HK-2 (cell line): ENCODE data around the gene FRMD1.

Experiments
- DNase-seq: peaks from one replicate; pipeline ENCODE4 v3.0.0-alpha.2; 2018; ENCODE audit not compliant: unreplicated experiment

FRMD1 gene

DNA sequence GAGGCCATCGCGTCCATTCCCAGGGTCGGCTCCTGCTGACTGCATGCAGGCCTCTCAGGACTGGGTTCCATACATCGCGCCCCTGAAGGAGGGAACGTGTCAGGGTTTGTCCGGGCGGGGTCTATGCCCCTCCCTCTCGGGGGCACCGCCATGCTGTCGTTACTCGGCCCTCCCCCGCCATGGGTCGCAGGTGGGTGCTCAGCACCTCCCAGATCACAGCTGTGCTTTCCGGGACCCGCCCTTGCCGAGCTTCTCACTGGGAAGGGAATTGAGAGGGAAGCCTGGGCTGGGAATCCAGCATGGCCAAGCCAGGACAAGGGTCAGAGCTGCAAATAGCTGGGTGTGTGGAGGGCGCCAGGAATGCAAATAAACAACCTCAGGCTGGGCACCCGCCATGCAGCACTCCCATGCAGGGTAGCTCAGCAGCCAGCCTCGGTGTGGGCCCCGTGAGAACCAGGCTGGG, at the start of gene FRMD1:
Gene FRMD1, minus strand, starts transcription at position 270 of the 463 bp plus-strand sequence. Its CDS starts 118 bp downstream, at position 152.
- no peak for DNase-seq

DNA sequence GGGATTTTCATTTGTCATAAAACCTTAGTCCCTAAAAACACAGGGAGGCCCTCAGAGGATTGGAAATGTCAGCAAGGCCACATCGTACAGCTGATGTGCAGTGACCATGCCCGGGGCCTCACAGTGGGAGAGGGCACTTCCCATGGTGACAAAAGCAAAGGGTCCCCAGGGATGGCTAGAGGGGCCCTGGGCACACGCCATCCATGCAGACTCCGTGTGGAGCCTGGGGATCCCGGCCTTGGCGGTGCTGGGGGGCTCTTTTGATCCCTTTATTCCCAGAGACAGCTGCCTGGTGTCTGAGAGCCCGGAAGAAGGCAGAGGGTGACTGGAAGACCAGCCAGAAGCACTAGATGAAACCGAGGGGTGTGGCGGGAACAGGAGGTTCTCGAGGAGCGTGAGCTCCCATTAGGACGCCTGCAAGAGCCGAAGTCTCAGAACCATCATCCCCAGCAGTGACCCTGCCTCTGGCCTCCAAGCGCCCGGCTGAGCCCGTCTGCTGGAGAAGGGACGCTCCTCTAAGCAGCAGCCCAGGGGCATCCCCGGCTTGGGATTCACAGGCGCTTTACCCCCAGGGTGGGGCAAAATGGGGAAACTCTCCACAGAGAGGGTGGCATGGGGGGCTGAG, 49.1 kb upstream of the FRMD1 start:
- no peak for DNase-seq

DNA sequence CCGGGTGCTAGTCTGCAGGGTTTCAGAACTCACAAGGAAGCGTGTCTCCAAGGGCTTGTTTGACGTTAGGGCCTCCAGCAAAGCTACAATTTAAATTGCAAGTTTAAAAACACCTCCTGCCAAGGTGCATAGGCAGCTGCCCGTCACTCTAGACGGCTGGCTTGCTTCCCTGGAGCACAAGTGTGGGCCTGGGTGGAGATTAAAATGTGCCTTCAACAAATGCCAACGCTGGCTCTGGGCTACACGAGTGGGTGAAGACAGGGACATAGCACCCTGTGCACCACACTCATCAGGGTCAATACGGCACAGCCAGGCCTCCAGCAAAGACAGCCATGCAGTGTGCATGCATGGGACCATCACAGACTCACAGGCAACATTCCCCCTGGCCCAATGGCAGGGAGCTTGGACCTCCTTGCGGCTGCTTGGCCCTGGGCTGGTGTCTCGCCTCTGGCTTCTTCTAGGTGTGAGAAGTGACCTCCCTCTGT, 48.4 kb upstream of the FRMD1 start:
- no peak for DNase-seq

DNA sequence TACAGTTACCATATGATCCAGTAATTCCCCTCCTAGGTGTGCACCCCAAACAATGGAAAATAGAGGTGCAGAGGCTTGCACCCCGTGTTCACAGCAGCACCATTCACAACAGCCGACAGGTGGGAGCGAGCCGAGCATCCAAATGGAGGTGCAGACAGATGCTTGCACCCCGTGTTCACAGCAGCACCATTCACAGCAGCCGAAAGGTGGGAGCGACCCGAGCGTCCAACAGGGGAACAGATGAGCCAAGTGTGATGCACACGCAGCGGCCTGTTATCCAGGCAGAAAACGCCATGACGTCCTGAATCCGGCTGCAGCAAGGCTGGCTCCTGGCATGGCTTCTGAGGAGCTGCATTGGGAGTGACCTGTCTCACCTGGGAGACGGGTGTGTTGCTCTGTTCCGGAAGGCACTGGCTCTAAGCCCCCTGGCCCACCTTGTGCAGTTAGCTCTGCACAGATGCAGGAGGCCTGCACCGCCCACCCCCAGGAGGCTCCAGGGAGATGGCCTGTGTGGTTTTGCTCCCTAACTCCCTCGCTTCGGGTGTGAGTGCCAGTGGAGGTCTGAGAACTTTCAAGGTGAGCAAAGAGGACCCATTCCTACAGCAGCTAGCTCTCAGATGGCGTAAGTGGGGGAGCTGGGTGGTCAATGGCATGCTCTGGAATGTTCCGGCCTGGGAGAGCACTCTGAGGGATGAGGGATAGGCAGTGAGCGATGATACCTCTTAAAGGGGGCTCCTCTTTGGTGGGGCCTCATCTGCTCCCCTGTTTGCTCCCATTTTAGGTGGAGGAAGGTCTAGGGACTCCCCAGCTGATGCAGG, 47.8 kb upstream of the FRMD1 start:
- no peak for DNase-seq

DNA sequence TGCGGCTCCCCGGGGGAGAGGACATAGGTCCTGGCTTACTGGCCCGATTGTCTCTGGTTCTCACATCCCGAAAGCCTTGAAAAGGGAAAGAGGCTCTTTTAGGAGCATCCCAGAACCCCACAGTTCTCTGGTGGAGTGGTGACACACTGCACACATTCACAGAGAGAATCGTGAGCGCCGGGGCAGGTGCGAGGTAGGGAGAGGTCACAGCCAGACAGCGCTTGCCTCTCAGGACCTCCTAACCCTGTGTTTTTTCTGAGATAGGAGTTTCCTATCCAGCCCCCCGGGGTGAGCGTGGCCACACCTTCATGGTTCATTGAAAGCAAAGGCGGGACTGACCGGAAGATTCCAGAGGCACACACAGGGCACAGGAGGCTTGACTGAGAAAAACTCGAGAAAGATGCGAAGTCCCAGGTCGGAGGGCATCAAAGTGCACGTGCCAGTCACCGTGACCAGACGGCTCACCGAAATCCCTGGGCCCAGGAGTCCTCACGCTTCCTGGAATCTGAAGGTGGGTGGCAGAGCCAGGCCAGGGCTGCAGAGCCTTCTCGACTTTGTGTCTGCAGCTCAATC, 46.5 kb upstream of the FRMD1 start:
- no peak for DNase-seq

DNA sequence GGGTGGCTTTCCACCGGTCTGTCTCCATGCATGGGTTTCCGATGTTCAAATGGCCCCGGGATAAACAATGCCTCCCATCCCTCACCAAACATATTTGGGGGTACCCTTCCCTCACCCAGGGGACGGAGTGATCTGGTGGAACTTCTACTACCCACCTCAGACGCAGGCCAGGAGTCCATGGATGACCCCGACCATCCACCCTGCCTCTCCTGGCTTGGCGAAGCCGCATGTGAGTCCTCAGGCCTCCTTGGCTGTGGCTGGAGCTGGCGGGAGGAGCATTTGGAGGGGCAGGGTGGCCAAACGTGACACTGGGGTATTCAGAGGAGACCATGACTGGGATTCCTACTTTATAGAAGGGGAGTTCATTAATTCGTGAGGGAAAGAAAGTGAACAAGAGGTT, 45.9 kb upstream of the FRMD1 start:
- DNase-seq = no peak

DNA sequence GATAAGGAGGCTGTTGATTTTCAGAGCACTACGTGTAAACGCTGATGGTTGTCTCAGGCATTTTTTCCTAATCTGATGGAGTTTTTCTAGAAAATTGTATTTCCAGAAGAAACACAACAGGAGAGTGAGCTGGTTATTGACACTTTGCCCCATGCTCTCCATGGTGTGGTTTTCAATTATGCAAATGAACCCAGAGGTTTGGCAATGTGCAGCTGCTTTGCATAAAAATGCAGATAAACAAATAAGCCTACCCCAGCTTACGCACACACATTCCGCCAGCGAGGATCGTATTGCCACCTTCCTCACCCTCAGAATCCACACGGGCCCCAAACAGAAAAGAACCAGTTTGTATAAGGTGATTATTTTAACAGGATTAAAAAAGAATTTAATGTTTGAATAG, 45.1 kb upstream of the FRMD1 start:
- no peak for DNase-seq

DNA sequence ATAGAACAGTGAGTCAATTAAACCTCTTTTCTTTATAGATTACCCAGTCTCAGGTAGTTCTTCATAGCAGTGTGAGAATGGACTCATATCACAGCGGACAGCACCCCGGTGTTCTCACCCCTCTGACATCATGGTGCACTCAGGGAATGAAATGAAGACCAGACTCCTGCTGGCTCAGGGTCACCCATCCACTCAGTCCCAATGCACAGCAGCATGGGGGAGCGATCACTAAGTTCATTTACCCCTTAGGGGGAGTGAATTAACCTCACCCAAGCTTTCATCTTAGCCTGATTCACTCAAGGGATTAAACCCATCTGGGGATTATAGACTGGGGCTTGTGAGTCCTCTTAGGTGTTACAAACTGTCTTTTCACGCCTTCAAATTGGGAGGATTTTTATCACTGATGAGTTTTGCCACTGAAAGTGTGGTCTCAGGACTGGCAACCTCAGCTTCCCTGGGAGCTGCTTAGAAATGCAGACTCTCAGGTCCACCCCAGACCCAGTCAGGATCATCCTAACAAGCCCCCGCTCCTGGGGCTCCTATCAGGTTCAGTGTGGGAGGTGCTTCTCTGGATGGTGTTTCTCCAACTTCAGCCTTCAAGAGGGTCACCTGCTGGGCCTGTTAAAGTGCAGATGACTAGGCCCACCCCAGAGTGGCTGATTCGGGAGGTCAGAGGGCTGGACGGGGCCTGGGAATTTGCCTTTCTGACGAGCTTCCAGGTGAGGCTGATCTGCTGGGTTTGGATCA, 44.3 kb upstream of the FRMD1 start:
- DNase-seq = no peak

DNA sequence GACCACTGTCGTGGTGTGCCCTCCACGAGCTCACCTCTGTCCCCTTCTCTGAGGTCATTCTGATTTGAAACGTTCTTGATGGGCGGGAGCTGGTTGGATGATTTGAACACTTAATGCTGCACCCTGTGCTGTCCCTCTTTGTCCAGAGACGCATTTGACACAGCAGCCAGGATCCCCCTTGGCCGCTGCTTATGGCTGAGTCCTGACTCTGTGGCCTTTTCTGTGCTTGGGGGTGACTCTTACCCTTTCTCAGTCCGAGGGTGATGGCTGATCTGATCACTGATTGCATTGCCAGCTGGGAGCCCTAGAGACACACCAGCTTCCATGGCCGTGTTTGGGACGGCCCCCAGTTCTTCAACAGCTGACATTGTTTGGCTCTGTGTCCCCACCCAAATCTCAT, 43.5 kb upstream of the FRMD1 start:
- DNase-seq = no peak

DNA sequence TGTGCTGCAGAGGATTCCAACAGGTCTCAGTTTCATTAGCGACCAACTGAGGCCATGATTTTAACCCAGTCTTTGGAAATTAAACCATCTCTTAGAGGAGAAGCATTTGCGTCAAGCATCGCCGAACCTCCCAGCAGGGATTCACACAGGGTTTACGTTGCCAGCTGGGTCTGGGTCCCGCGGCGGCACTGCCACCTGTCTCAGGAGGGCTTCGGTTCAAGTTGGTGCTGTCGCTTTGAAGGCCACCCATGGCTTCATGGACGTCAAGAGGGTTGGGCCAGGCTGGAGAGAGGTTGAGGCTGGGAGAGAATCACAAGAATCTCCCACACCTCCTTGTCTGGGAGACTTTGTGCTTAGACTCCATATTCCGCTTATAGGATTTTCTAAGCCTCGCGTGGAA, 43.0 kb upstream of the FRMD1 start:
- no peak for DNase-seq

DNA sequence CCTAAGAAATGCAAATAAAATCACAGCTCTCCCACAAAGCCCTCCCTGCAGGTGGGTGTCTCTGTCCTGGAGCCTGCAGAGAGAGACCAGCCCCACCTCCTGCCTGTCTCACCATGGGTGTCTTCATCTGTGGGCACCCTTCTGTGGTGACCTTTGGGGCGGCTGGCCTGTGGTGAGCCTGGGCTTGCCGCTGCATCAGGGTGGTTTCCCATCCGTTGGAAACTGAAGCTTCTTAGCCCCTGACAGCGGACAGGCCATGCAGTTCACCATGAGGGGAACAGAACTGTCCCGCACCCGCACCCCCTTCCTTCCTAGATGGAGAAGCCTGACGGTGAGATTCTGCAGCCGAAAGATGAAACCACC, 42.3 kb upstream of the FRMD1 start:
- DNase-seq = no peak

DNA sequence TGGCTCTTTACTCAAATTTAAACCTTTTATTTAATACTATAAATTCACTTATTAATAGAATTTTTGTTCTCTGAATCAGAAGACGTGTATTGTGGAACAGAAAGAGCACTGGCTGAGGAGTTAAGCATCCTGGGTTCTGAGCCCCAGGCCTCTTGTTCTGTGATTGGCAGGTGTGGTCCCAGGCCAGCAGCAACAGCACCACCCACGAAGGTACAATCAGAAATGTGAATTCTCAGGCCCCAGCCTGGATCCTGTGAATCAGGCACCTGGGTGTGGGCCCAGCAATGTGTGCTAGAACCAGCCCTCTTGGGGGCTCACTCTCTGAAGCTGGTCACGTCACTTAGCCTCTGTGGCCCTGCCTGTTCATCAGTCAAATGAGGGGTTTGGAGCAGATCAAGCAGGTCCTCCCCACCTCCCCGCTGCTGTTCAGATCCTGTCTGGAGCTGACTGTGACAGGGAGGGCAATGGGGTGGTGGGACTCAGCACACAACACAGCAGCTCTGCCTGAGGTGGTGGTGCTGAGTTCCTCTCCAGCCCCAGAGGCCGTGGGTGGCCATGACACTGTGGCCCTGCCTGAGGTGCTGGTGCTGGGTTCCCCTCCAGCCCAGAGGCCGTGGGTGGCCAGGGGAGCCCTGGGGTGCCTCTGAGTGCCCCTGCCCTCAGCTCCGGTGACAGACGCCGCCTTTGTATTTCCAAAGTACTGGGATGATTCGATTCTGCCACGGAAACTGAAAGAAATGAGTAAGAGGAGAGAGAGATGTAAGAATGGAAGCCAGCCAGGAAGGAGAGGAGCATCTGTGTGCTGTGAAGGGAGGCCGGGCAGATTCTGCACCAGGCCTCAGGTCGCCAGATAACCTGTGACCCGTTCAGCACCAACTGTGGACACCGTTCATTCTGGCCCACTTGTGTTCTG, 41.6 kb upstream of the FRMD1 start:
- no peak for DNase-seq

DNA sequence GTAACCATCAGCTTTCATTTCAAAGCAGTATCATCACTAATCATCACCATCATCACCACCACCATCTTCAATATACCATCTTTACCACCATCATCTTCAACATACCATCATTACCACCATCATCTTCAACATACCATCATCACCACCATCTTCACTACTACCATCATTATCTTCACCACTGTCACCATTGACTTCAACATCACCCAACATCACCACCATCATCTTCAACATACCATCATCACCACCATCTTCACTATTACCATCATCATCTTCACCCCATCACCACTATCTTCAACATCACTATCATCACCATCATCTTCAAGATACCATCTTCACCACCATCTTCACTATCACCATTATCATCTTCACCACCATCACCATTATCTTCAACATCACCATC, 40.5 kb upstream of the FRMD1 start:
- no peak for DNase-seq

DNA sequence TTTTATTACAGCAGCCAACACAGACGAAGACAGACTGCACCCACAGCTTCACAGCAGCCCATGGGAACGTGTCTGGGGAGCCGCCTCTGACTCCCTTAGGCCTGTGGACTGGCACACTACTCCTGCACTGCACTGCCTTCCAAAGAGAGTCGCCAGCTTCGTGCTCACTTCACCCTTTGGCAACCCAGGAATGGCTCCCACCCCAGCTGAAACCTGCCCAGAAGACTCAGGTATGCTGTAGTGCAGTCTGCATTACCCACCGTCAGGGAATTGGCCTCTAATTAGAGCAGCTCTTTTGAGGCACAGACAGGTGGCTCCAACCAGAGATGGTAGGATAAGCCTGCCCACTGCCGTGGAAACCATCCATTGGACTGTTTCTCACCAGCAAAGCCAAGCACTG, 39.9 kb upstream of the FRMD1 start:
- DNase-seq = no peak

DNA sequence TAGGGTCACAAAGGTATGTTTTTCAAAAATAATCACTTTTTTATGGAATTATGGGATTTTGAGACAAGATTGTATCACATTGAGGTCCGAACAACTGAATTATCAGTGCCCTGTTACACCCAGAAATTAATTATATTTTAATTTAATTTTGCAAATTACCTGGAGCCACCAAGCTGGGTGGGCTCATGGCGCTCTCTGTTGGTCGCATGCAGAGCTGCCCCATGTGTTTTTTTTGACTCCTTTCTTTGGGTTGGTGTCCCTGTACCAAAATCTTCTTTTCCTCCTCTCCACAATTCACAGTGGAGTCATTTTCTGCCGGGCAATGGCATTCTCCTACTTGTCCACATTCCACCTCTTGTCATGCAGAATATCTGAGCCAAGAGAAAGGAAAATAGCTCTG, 38.9 kb upstream of the FRMD1 start:
- no peak for DNase-seq

DNA sequence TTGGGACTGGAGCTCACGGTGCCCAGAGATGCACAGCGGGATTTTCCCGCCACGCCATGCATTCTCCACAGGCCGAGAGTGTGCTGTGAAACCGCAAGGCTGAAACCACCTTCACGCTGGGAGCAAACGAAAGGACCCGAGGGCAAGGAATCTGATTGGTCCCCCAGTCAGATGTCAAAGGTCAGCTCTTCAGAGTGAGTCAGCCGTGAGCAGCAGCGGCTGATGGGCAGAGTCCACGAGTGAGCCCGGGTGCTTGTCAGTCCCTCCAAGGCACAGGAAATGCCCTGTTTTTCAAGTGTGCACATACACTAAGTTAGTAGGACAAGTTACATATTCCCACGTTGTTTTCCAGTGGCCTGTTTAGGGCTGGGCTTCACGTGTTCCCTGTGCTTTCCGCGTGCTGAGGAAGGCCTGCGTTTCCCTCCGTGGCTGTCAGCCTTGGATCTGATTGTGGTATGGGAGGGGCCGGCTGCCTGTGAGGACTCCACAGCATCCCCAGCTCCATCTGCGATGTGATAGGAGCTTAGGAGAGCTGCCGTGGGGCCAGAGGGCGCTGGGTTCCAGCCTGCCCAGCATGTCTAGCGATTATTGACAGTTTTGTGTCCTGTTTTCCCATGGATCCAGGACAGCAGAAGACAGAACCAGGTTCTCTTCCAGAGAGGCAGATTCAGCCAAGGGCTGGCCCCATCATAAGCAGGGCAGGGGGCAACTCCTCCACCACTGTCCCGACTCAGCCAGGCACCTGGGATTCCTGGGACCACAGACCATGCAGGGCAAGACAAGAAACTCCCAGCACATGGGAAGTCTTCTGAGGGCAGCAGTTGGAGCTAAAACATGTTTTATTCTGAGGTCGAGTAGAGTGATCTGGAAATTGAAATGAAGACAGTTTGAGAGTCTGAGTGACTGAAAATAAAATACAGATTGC, 38.2 kb upstream of the FRMD1 start:
- no peak for DNase-seq

DNA sequence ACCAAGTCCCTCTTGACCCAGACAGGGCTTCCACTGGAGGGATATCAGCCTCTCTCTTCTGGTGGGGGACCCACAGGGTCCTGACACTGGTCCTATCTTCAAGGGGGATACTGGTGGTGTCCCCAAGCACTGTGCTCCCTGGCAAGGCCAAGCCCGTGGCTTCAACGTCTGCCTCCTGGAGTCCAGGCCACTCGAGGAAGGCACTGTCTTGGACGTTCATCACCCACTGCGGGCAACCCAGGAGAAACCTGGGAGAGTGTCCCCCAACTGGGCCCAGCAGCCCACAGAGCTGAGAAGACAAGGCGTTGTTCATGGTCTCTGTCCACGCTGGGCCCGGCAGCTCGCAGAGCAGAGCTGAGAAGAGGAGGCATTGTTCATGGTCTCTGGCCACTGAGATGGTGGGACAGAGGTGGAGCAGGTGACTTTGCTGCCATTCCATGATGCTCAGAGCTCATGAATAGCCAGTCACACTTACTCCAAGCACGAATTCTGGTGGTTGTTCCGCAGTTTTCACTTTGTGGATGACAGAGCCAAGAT, 37.5 kb upstream of the FRMD1 start:
- DNase-seq = no peak

DNA sequence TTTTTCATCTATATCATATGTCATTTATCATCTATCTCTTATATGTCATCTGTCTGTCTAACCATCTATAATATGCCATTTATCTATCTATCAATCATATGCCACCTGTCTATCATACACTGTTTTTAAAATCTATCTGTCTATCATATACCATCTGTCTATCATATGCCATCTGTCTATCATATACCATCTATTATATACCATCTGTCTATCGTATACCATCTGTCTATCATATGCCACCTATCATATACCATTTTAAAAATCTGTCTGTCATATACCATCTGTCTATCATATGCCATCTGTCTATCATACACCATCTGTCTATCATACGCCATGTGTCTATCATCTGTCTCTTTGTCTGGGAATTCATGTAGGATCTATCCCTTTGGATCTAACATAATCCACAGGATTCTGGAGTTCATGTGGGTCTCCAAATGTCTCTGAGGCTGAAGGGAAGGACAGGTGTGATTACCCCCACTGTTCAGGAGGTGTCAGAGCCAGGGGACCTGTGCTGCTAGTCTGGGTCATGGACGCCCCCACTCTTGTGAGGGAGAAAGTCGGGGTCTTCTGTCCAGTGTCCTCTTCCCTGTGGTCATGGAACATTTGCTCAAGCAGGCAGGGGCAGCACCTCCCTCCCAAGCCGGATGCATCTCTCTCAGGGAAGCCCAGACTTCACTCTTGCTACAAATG, 36.9 kb upstream of the FRMD1 start:
- DNase-seq = no peak

DNA sequence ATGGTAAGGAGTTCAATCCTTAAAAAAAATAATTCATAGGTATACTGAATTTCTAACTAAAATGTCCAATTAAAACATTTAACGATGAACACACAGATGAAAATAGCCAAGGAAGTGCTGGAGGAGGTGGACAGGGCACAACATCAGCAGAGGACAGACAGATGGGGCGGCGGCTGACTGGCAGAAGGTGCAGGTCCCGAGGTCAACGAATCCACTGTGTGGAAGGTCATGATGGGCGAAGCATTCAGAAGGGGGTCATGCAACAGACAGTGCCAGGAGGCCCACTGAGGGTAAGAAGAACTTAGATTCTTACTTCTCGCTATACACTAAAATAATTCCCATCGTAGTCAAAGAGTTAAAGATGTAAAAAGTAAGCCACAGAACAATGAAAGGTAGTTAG, 34.2 kb upstream of the FRMD1 start:
- no peak for DNase-seq
